22Rv1 (cell line): ENCODE data around the gene ALOX15.
"Not testable (repeated sequence)": the region's sequence is repeated elsewhere in the genome, so short reads cannot be mapped to it uniquely, and the experiment has no call there.

Experiments
- H3K27ac ChIP-seq: fragments of 450-650 bp; 2 replicates; pipeline ENCODE4 v1.5.1; 2017
- CTCF ChIP-seq: fragments of 450-650 bp; IDR thresholded peaks from 2 replicates; pipeline ENCODE4 v1.5.1; 2017; ENCODE audit warnings: mild to moderate bottlenecking
- ZFX ChIP-seq: fragments of 450-650 bp; IDR thresholded peaks from 2 replicates; pipeline ENCODE4 v1.6.1; 2017; ENCODE audit warnings: antibody characterized with exemption, borderline replicate concordance

Gene ALOX15

GRCh38 chr17:4665027-4665426, 23.5 kb upstream of the ALOX15 start:
- TF ChIP-seq CTCF (no peak), ZFX (no peak)
- H3K27ac ChIP-seq: no peak overlapping the region

- no peak overlapping the region for H3K27ac ChIP-seq
- no peak for TF ChIP-seq ZFX
Measured at GRCh38 chr17:4664230-4664629, 22.8 kb upstream of the ALOX15 start.

GRCh38 chr17:4663711-4664110, 22.2 kb upstream of the ALOX15 start:
- no peak overlapping the region for H3K27ac ChIP-seq
- TF ChIP-seq CTCF (no peak), ZFX (no peak)

- TF ChIP-seq CTCF (no peak), ZFX (no peak)
- H3K27ac ChIP-seq: no peak overlapping the region
Measured at GRCh38 chr17:4658478-4659305, 17.2 kb upstream of the ALOX15 start.

- no peak for TF ChIP-seq ZFX
- TF ChIP-seq CTCF: no peak
Measured at GRCh38 chr17:4657678-4658077, 16.2 kb upstream of the ALOX15 start.

GRCh38 chr17:4655933-4656332, 14.5 kb upstream of the ALOX15 start:
- H3K27ac ChIP-seq: not testable (repeated sequence)

More at GRCh38 chr17:4657678-4658077, 16.2 kb upstream of the ALOX15 start:
- no peak overlapping the region for H3K27ac ChIP-seq

GRCh38 chr17:4652997-4653396, 11.5 kb upstream of the ALOX15 start:
- H3K27ac ChIP-seq: no peak overlapping the region
- no peak for TF ChIP-seq ZFX
- no peak for TF ChIP-seq CTCF

- H3K27ac ChIP-seq: no peak overlapping the region
- TF ChIP-seq ZFX (no peak), CTCF (no peak)
Measured at GRCh38 chr17:4648741-4649140, 7.3 kb upstream of the ALOX15 start.
